Loucy (cell line): ENCODE data around the gene THY1.

ENCODE experiments used
- EZH2phosphoT487 ChIP-seq: fragments of 200-600 bp; IDR thresholded peaks from 2 replicates; pipeline ENCODE4 v1.6.1; 2018; ENCODE audit warnings: antibody characterized with exemption, mild to moderate bottlenecking, moderate library complexity, borderline replicate concordance
- TF ChIP-seq, protein P1 (sequence below): fragments of 200-600 bp; sonication (generic); conservative IDR thresholded peaks from 2 replicates; pipeline ENCODE4 v1.5.1; 2014; ENCODE audit warnings: mild to moderate bottlenecking, antibody characterized with exemption, low read length

DNA sequence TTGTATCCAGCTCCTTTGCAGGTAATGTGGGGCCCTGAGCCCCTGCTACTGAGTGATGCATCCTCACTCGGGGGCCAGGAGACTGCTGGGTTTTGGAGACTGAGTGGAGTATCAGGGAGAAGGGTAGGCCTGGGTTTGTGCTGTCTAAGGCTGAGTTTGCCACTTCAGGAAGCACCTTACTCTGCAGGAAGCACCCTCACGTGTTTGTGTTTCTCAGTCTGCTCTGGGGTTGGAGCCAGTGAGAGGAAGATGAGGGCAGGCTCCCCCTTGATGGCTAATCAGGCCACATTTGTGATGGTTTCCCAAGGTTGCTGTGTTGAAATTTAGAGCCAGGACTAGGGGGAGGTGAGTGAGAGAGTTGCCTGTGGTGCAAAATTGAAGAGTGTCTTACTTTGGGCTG, 13.7 kb upstream of the THY1 start:
- TF ChIP-seq, protein P1, sequence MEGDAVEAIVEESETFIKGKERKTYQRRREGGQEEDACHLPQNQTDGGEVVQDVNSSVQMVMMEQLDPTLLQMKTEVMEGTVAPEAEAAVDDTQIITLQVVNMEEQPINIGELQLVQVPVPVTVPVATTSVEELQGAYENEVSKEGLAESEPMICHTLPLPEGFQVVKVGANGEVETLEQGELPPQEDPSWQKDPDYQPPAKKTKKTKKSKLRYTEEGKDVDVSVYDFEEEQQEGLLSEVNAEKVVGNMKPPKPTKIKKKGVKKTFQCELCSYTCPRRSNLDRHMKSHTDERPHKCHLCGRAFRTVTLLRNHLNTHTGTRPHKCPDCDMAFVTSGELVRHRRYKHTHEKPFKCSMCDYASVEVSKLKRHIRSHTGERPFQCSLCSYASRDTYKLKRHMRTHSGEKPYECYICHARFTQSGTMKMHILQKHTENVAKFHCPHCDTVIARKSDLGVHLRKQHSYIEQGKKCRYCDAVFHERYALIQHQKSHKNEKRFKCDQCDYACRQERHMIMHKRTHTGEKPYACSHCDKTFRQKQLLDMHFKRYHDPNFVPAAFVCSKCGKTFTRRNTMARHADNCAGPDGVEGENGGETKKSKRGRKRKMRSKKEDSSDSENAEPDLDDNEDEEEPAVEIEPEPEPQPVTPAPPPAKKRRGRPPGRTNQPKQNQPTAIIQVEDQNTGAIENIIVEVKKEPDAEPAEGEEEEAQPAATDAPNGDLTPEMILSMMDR: no peak
- TF ChIP-seq EZH2phosphoT487: no peak
